ENCODE data around the gene ROR2. TPM values are rescaled to one million over a fixed set of nuclear protein-coding genes. Genes with fewer than 3 reads are reported as not detected.

Gene ROR2
- total RNA-seq, 2 experiments from 2014 or later, result 0.05 TPM

DNA sequence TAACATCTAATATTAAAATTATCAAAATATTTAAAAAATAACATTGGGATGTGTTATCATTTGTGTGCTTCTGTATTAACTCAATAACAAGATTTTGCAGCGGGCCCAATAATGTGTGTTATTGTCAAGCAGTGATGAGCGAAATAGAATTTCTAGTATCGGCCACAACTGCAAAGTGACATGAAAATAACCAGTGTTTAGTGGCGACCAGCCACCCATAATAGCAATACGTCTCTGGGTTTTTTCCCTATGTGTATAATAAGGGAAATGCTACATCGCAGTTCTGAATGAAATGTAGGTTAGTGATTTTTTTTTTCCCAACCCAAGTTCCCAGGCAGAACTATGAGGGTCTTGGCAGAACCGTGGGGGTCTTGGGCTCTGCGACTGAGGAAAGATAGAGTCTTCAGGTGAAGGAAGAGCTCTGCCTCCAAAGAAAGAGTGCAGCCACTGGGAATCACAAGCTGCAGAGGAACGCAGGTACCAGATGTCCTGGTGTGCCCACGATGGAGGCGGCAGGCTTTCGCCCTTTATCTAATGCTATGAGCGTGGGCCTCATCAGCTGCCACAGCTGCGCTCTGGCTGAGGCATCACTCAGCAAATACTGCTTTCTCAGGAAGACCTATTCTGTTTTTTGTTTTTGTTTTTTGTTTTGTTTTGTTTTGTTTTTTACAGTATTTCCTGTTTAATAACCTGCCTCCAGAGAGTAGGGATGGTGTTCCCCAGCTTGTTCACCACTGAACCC lies 235.0 kb downstream of the ROR2 start:
- no peaks in the 10 kb centered on the region for H3K36me3 Mint-ChIP-seq (ENCODE audit: low read depth)
- H3K27ac Mint-ChIP-seq, result no peak overlapping the region
- ChIA-PET POLR2A (no interaction called here), CTCF (no interaction called here)
- no peaks in the 10 kb centered on the region for H3K9me3 Mint-ChIP-seq (ENCODE audit: insufficient read depth)
- H3K4me3 Mint-ChIP-seq, result no peak overlapping the region
- ATAC-seq (no peak), DNase-seq (no peak)
- H3K4me1 Mint-ChIP-seq (ENCODE audit: low read depth), result peaks cover 20% of the 10 kb centered on the region
- H3K27me3 Mint-ChIP-seq (ENCODE audit: low read depth), result peaks cover 40% of the 10 kb centered on the region

DNA sequence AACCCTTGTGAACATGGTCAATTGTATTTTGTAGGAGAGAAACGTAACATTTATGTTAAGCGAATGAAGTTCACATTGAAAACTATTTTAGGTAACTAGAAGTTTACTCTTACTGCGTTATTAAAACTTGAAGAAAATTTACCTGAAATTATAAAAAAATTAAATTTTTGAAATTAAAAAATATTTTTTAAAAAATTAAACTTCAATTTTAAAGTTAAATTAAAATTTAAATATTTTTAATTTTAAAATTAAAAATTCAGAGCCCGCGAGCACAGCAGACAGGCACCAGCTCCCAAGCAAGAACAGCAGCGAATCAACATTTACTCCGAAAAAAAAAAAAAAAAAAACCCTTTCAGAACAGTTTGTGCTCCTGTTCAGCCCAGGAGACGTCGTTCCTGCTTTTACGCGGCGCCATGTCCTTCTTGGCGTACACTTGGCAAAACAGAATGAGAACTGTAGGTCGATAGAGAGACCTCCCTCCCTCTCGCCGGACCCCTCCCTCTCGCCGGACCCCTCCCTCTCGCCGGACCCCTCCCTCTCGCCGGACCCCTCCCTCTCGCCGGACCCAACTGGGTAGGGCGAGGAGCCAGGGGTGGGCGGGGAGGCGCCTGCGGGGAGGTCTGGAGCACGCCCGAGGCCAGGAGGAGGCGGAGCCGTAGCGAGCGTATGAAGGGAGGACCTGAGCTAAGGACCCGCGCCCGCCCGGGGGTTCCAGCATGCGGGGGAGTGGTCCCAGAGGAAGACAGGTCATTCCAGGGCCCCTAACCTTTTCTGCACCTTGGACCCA lies 235.8 kb downstream of the ROR2 start:
- CTCF ChIA-PET, result interaction anchor here (1.8 kb wide), 1 partner anchor 799 kb away, joined by 7 read pairs; no protein-coding TSS in a partner anchor
- no peaks in the 10 kb centered on the region for H3K36me3 Mint-ChIP-seq (ENCODE audit: low read depth)
- ATAC-seq (peak; percentile 40), DNase-seq (peak; percentile 33)
- H3K27ac Mint-ChIP-seq, result no peak overlapping the region
- POLR2A ChIA-PET, result interaction anchor here (0.7 kb wide), 1 partner anchor 77 kb away, joined by 3 read pairs; no protein-coding TSS in a partner anchor
- peaks cover 20% of the 10 kb centered on the region for H3K4me1 Mint-ChIP-seq (ENCODE audit: low read depth)
- no peaks in the 10 kb centered on the region for H3K9me3 Mint-ChIP-seq (ENCODE audit: insufficient read depth)
- peaks cover 32% of the 10 kb centered on the region for H3K27me3 Mint-ChIP-seq (ENCODE audit: low read depth)
- H3K4me3 Mint-ChIP-seq, result peak overlapping the region; percentile 49

DNA sequence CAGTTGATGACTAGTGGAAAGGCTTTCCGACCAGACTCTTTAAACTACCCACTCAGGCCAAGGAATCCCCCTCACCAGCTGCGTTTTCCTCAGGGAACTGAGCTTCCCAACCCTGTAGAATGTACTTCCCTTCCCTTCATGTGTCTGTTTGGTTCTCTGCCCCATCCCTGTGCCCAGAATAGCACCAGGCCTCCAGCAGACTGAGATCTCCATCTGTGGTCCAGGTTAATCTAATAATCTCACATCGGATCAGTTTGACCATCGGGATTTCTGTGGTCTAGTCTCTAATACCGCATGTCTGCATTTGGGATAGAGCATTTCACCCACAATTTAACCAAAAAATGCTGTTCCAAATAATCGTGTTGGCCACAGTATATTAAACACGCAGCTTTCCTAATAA lies 237.2 kb downstream of the ROR2 start:
- H3K4me3 Mint-ChIP-seq, result no peak overlapping the region
- no peak for ATAC-seq
- POLR2A ChIA-PET, result no interaction called here
- no peaks in the 10 kb centered on the region for H3K9me3 Mint-ChIP-seq (ENCODE audit: insufficient read depth)
- CTCF ChIA-PET, result interaction anchor here (1.8 kb wide), 1 partner anchor 797 kb away, joined by 7 read pairs; no protein-coding TSS in a partner anchor
- peaks cover 20% of the 10 kb centered on the region for H3K4me1 Mint-ChIP-seq (ENCODE audit: low read depth)
- H3K36me3 Mint-ChIP-seq (ENCODE audit: low read depth), result no peaks in the 10 kb centered on the region
- no peak for DNase-seq
- H3K27me3 Mint-ChIP-seq (ENCODE audit: low read depth), result peaks cover 24% of the 10 kb centered on the region
- H3K27ac Mint-ChIP-seq, result no peak overlapping the region

GRCh38 chr9:91711755-91712601 lies 238.1 kb downstream of the ROR2 start:
- H3K4me3 Mint-ChIP-seq, result no peak overlapping the region
- H3K4me1 Mint-ChIP-seq (ENCODE audit: low read depth), result peaks cover 14% of the 10 kb centered on the region
- no peak overlapping the region for H3K27ac Mint-ChIP-seq
- ChIA-PET POLR2A (no interaction called here), CTCF (interaction anchor here (1.8 kb wide), 1 partner anchor 796 kb away, joined by 7 read pairs; no protein-coding TSS in a partner anchor)
- no peaks in the 10 kb centered on the region for H3K36me3 Mint-ChIP-seq (ENCODE audit: low read depth)
- DNase-seq, result peak; percentile 90
- no peaks in the 10 kb centered on the region for H3K9me3 Mint-ChIP-seq (ENCODE audit: insufficient read depth)
- peaks cover 16% of the 10 kb centered on the region for H3K27me3 Mint-ChIP-seq (ENCODE audit: low read depth)
- ATAC-seq, result peak; percentile 91

- POLR2A ChIA-PET, result no interaction called here
- H3K4me1 Mint-ChIP-seq (ENCODE audit: low read depth), result peaks cover 6% of the 10 kb centered on the region
- DNase-seq (peak; percentile 32), ATAC-seq (no peak)
- peaks cover 9% of the 10 kb centered on the region for H3K9me3 Mint-ChIP-seq (ENCODE audit: insufficient read depth)
- CTCF ChIA-PET, result no interaction called here
- no peaks in the 10 kb centered on the region for H3K36me3 Mint-ChIP-seq (ENCODE audit: low read depth)
- H3K27ac Mint-ChIP-seq, result no peak overlapping the region
- H3K27me3 Mint-ChIP-seq (ENCODE audit: low read depth), result peaks cover 2% of the 10 kb centered on the region
- H3K4me3 Mint-ChIP-seq, result no peak overlapping the region
Measured at GRCh38 chr9:91710158-91710557, 239.9 kb downstream of the ROR2 start.

- H3K9me3 Mint-ChIP-seq (ENCODE audit: insufficient read depth), result peaks cover 17% of the 10 kb centered on the region
- H3K4me1 Mint-ChIP-seq (ENCODE audit: low read depth), result no peaks in the 10 kb centered on the region
- H3K27me3 Mint-ChIP-seq (ENCODE audit: low read depth), result peaks cover 12% of the 10 kb centered on the region
- no peaks in the 10 kb centered on the region for H3K36me3 Mint-ChIP-seq (ENCODE audit: low read depth)
- no peak overlapping the region for H3K27ac Mint-ChIP-seq
- H3K4me3 Mint-ChIP-seq, result no peak overlapping the region
- DNase-seq (no peak), ATAC-seq (no peak)
- CTCF ChIA-PET, result no interaction called here
- POLR2A ChIA-PET, result no interaction called here
Measured at GRCh38 chr9:91705386-91705785, 244.6 kb downstream of the ROR2 start.

GRCh38 chr9:91700475-91700874 lies 249.6 kb downstream of the ROR2 start:
- no peak overlapping the region for H3K4me3 Mint-ChIP-seq

GRCh38 chr9:91698266-91698665 lies 251.8 kb downstream of the ROR2 start:
- no peaks in the 10 kb centered on the region for H3K9me3 Mint-ChIP-seq (ENCODE audit: insufficient read depth)
- peaks cover 15% of the 10 kb centered on the region for H3K27me3 Mint-ChIP-seq (ENCODE audit: low read depth)
- no peak for DNase-seq
- CTCF ChIA-PET, result no interaction called here
- no peaks in the 10 kb centered on the region for H3K36me3 Mint-ChIP-seq (ENCODE audit: low read depth)
- H3K4me3 Mint-ChIP-seq, result no peak overlapping the region
- no peak overlapping the region for H3K27ac Mint-ChIP-seq
- no peaks in the 10 kb centered on the region for H3K4me1 Mint-ChIP-seq (ENCODE audit: low read depth)
- ATAC-seq, result no peak
- POLR2A ChIA-PET, result no interaction called here

More at GRCh38 chr9:91700475-91700874, 249.6 kb downstream of the ROR2 start:
- Mint-ChIP-seq H3K4me1 (ENCODE audit: low read depth) (no peaks in the 10 kb centered on the region), H3K27ac (no peak overlapping the region), H3K27me3 (ENCODE audit: low read depth) (peaks cover 15% of the 10 kb centered on the region), H3K36me3 (ENCODE audit: low read depth) (no peaks in the 10 kb centered on the region), H3K9me3 (ENCODE audit: insufficient read depth) (peaks cover 11% of the 10 kb centered on the region)
- POLR2A ChIA-PET, result no interaction called here
- DNase-seq (no peak), ATAC-seq (no peak)
- CTCF ChIA-PET, result no interaction called here

DNA sequence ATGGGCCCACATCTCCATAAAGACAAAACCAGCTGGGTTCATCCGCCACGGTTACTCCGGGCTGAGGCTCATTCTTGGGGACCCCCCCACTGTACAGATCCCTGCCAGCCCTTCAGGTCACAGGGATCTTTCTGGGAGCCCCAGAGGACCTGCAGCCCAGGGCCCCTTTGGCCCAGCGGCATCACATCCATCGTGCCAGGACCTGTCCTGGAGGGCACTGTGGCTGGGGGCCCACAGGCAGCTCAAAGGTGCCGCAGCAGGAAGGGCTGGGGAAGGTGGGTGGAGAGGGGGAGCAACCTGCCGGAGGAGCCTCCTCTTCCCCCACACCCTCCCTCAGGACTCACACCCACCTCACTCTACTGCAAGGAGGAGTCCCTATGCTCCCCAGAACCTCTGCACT lies 252.8 kb downstream of the ROR2 start:
- H3K4me3 Mint-ChIP-seq, result no peak overlapping the region
- ChIA-PET POLR2A (no interaction called here), CTCF (no interaction called here)
- DNase-seq (no peak), ATAC-seq (no peak)
- H3K27me3 Mint-ChIP-seq (ENCODE audit: low read depth), result peaks cover 10% of the 10 kb centered on the region
- H3K36me3 Mint-ChIP-seq (ENCODE audit: low read depth), result no peaks in the 10 kb centered on the region
- no peaks in the 10 kb centered on the region for H3K4me1 Mint-ChIP-seq (ENCODE audit: low read depth)
- H3K27ac Mint-ChIP-seq, result no peak overlapping the region
- H3K9me3 Mint-ChIP-seq (ENCODE audit: insufficient read depth), result no peaks in the 10 kb centered on the region

- Mint-ChIP-seq H3K9me3 (ENCODE audit: insufficient read depth) (no peaks in the 10 kb centered on the region), H3K27ac (no peak overlapping the region), H3K4me3 (no peak overlapping the region), H3K4me1 (ENCODE audit: low read depth) (peaks cover 8% of the 10 kb centered on the region), H3K27me3 (ENCODE audit: low read depth) (peaks cover 6% of the 10 kb centered on the region), H3K36me3 (ENCODE audit: low read depth) (no peaks in the 10 kb centered on the region)
- no peak for ATAC-seq
- CTCF ChIA-PET, result no interaction called here
- DNase-seq, result no peak
- POLR2A ChIA-PET, result no interaction called here
Measured at GRCh38 chr9:91694081-91694870, 255.8 kb downstream of the ROR2 start.

DNA sequence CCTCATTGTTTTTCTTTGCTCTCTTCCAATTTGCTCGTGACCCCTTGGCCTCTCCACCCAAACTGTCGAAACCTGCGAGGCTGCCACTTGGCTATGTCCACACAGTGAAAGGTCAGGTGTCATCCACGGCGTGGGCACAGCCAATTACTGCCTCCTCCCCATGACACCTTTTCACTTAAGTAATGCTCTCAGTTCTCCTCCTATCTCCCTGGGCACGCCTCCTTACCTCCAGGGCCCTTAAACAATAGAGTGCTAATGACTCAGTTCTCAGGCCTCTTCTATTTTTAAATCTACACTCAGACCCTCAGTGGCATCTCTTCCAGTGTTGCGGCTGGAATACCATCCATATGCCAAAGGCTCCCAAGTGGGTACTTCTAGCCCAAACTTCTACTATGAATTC lies 256.8 kb downstream of the ROR2 start:
- Mint-ChIP-seq H3K9me3 (ENCODE audit: insufficient read depth) (no peaks in the 10 kb centered on the region), H3K36me3 (ENCODE audit: low read depth) (no peaks in the 10 kb centered on the region), H3K27ac (no peak overlapping the region), H3K27me3 (ENCODE audit: low read depth) (peaks cover 6% of the 10 kb centered on the region), H3K4me3 (no peak overlapping the region), H3K4me1 (ENCODE audit: low read depth) (peaks cover 8% of the 10 kb centered on the region)
- POLR2A ChIA-PET, result no interaction called here
- DNase-seq (no peak), ATAC-seq (no peak)
- CTCF ChIA-PET, result no interaction called here

Data from activated CD8-positive, alpha-beta T cell treated with anti-CD3 and anti-CD28 coated beads, Interleukin-2, amount 10 ng/mL, durations not matched to agents 7 days and 5 days (primary cell).